Lung (tissue), 12 donors: ENCODE results near the gene SDR42E2. TPM values are rescaled to one million over a fixed set of nuclear protein-coding genes. Genes with fewer than 3 reads are reported as not detected.

ENCODE experiments used
- ATAC-seq: fragments of 200-7000 bp; cut with Tn5 transposase; one replicate; pipeline ENCODE4 v1.9.1; 2020; ENCODE audit warnings: moderate number of reproducible peaks; ENCODE audit not compliant: insufficient read depth, low FRiP score
- DNase-seq, 3 donors: peaks; one replicate each; pipeline ENCODE4 v3.0.0-alpha.2; 2013 to 2017
- H3K27ac ChIP-seq, 2 donors: one replicate each; pipeline ENCODE4 v1.5.1; 2013; ENCODE audit warnings: mild to moderate bottlenecking in 2 of 2, moderate library complexity in 2 of 2, control low read depth in 1 of 2, inconsistent platforms in 1 of 2, low read depth in 1 of 2, low read length in 1 of 2
- H3K27me3 ChIP-seq, 3 donors: one replicate each; pipeline ENCODE4 v1.5.1; 2013; ENCODE audit warnings: low read length in 2 of 3; ENCODE audit not compliant: control insufficient read depth in 3 of 3, insufficient read depth in 3 of 3
- H3K36me3 ChIP-seq, 4 donors: one replicate each; pipeline ENCODE4 v1.5.1; 2013; ENCODE audit warnings: low read length in 4 of 4, mild to moderate bottlenecking in 1 of 4, moderate library complexity in 1 of 4; ENCODE audit not compliant: control insufficient read depth in 4 of 4, insufficient read depth in 4 of 4
- H3K4me1 ChIP-seq, 5 donors: one replicate each; pipeline ENCODE4 v1.5.1; 2013; ENCODE audit warnings: low read length in 5 of 5, mild to moderate bottlenecking in 2 of 5, moderate library complexity in 1 of 5; ENCODE audit not compliant: control insufficient read depth in 5 of 5, insufficient read depth in 5 of 5
- H3K4me3 ChIP-seq: one replicate; pipeline ENCODE4 v1.5.1; 2013; ENCODE audit warnings: mild to moderate bottlenecking, control low read depth, moderate library complexity
- H3K9ac ChIP-seq, 2 donors: one replicate each; pipeline ENCODE4 v1.5.1; 2013; ENCODE audit warnings: low read length in 2 of 2, control low read depth in 1 of 2; ENCODE audit not compliant: insufficient read depth in 1 of 2
- H3K9me3 ChIP-seq, 4 donors: one replicate each; pipeline ENCODE4 v1.5.1; 2013; ENCODE audit warnings: low read length in 3 of 4, mild to moderate bottlenecking in 1 of 4, moderate library complexity in 1 of 4; ENCODE audit not compliant: control insufficient read depth in 4 of 4, insufficient read depth in 3 of 4
- CTCF ChIP-seq: IDR thresholded peaks from 2 replicates; pipeline ENCODE4 v1.5.1; 2012; ENCODE audit warnings: mild to moderate bottlenecking; ENCODE audit errors: control extremely low read depth, extremely low read depth
- WGBS, 2 donors: extraction: QIAGEN DNeasy Blood & Tissue Kit; methylation state at CpG; one replicate each; pipeline ENCODE4 v1.1.7; 2013; 5-methylcytosine and 5-hydroxymethylcytosine counted together
- polyA plus RNA-seq, 2 donors: library from polyadenylated mRNA; stranded (reverse); fragments of 200-250 nt; gene quantifications; one replicate each; pipeline ENCODE4 v1.2.1, GENCODE V29; 2013
- total RNA-seq, 2 donors: library from RNA; depleted of rRNA in 1 of 2; stranded (reverse); fragments of >200 nt in 1 of 2; gene quantifications; one replicate each; pipeline ENCODE4 v1.2.1, GENCODE V29; 2014 to 2021
- donor health status: control.
- donor health status: control.
- donor health status: Bipolar disorder and iron deficiency.
- donor health status: healthy.
- donor health status: DM: yes; HTN: yes; CAD: no.

The SDR42E2 gene
- total and polyA plus RNA-seq, 4 donors = 0.10 to 0.64 (median 0.11) TPM; not detected in 1

DNA sequence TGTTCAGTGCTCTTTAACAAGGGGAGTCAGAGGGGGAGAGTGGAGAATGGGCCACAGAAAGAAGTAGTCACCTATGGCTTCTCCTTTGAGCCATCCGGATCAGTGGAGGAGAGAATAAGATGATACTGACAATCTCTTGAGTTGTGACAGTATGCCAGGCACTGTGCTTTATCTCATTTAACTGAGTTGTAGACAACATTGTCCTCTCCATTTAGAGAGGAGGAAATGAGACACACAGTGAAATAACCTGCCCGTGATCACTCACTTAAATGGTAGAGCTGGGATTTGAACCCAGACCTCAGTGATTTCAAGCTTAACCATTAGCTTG lies 25.9 kb downstream of the SDR42E2 start:
- no peaks in the 10 kb centered on the region for H3K9me3 ChIP-seq
- H3K36me3 ChIP-seq = no peaks in the 10 kb centered on the region
- no peak for TF ChIP-seq CTCF
- ATAC-seq (no peak), DNase-seq (no peak)
- no peak overlapping the region for H3K4me3 ChIP-seq
- no peak overlapping the region for H3K9ac ChIP-seq
- H3K4me1 ChIP-seq = peaks cover 0 to 27% (median 7%) of the 10 kb centered on the region in 5 donors
- 64 to 79% methylated on average over 2 of the region's 2 CpGs for WGBS, 2 donors
- no peaks in the 10 kb centered on the region for H3K27me3 ChIP-seq
- H3K27ac ChIP-seq = peak overlapping the region in 1 of 2 donors; percentile 10

GRCh38 chr16:22188595-22189442 lies 26.5 kb downstream of the SDR42E2 start:
- WGBS, 2 donors = 24 to 29% methylated on average over 8 of the region's 8 CpGs
- Histone ChIP-seq H3K36me3 (no peaks in the 10 kb centered on the region), H3K4me1 (peaks cover 0 to 27% (median 7%) of the 10 kb centered on the region in 5 donors), H3K9ac (no peak overlapping the region), H3K9me3 (no peaks in the 10 kb centered on the region), H3K27ac (peak overlapping the region; percentile 26 to 93), H3K4me3 (no peak overlapping the region), H3K27me3 (no peaks in the 10 kb centered on the region)
- ATAC-seq = no peak
- peak; percentile 86 to 95 (median 91) for DNase-seq
- peak; percentile 89 for TF ChIP-seq CTCF

- Histone ChIP-seq H3K27me3 (no peaks in the 10 kb centered on the region), H3K9me3 (no peaks in the 10 kb centered on the region), H3K4me3 (peak overlapping the region; percentile 65), H3K4me1 (peaks cover 0 to 27% (median 8%) of the 10 kb centered on the region in 5 donors), H3K9ac (no peak overlapping the region), H3K27ac (peak overlapping the region; percentile 75 to 93), H3K36me3 (no peaks in the 10 kb centered on the region)
- peak; percentile 33 to 63 (median 51) for DNase-seq
- no peak for TF ChIP-seq CTCF
- 1% methylated on average over 18 of the region's 18 CpGs for whole genome bisulfite sequencing, 2 donors
- ATAC-seq = no peak
These were observed 27.3 kb downstream of the SDR42E2 start for GRCh38 chr16:22189473-22190080.
